OCI-LY3 (cell line): Measurements from ENCODE around the gene PCLO.

Experiments
- CTCF ChIP-seq: fragments of 200-600, 300-600 bp; sonication (generic); IDR thresholded peaks from 2 replicates; pipeline ENCODE4 v1.5.1; 2014; ENCODE audit warnings: antibody characterized with exemption, low read length, low read depth
- EZH2phosphoT487 ChIP-seq: fragments of 200-600 bp; shearing (Covaris generic); IDR thresholded peaks from 2 replicates; pipeline ENCODE4 v1.6.1; 2018; ENCODE audit warnings: antibody characterized with exemption, mixed run types, low read depth

- TF ChIP-seq CTCF: no peak
- no peak for TF ChIP-seq EZH2phosphoT487
Measured at GRCh38 chr7:82789883-82790609, 372.6 kb downstream of the PCLO start.
